Right atrium auricular region (tissue), 2 donors: ENCODE results near the gene C5orf58. TPM values are rescaled to one million over a fixed set of nuclear protein-coding genes. Genes with fewer than 3 reads are reported as not detected.

ENCODE experiments used
- DNase-seq: peaks from one replicate; pipeline ENCODE4 v3.0.0-alpha.2; 2019; ENCODE audit warnings: low spot score
- H3K27ac ChIP-seq, 2 donors: fragments of 200-600 bp; sonication (generic); 1 replicate in 1 of 2; 2 replicates in 1 of 2; pipeline ENCODE4 v1.5.1; 2016 to 2019
- H3K27me3 ChIP-seq, 2 donors: fragments of 200-600 bp; sonication (generic); one replicate each; pipeline versions ENCODE4 v1.5.1 to v1.6.0; 2017 to 2019
- H3K36me3 ChIP-seq: fragments of 200-600 bp; sonication (generic); one replicate; pipeline ENCODE4 v1.5.1; 2016
- H3K4me1 ChIP-seq, 2 donors: fragments of 200-600 bp; sonication (generic); one replicate each; pipeline versions ENCODE4 v1.5.1 to v1.6.0; 2017 to 2019
- H3K4me3 ChIP-seq, 2 donors: fragments of 200-600 bp; sonication (generic); 1 replicate in 1 of 2; 2 replicates in 1 of 2; pipeline ENCODE4 v1.5.1; 2017 to 2019; ENCODE audit warnings: mild to moderate bottlenecking in 1 of 2, moderate library complexity in 1 of 2
- H3K9me3 ChIP-seq, 2 donors: fragments of 200-600 bp; sonication (generic); one replicate each; pipeline ENCODE4 v1.5.1; 2019
- total RNA-seq, 2 donors: library from RNA; depleted of rRNA; stranded (reverse); fragments of >200 nt; gene quantifications; one replicate each; pipeline ENCODE4 v1.1.0, GENCODE V29; 2016
- TF ChIP-seq, protein P1 (sequence below), 2 donors: fragments of 200-600 bp; sonication (generic); IDR thresholded peaks; one replicate each; pipeline ENCODE4 v1.5.1; 2019; ENCODE audit warnings: antibody characterized with exemption in 2 of 2

Gene C5orf58
- total RNA-seq, 2 donors from 2014 or later, result not detected

DNA sequence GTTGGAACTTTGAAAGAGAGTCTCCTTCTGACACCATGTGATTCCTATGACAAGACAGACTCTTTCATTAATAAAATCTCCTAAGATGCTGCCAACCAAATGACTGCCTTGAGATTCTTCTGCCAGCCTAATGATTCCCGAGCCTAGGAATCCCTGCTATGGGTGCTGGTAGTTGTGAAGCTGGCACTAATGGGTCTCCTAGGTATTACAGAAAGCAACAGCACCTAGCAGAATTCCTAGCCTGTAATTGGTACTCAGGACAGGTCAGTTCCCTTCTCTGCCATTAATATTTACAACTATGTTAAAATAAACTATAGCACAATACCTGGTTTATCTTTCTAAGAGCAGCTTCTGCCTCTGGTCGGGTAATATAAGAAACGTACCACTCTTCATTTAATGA lies 19.3 kb downstream of the C5orf58 start:
- no peak overlapping the region for H3K4me3 ChIP-seq
- DNase-seq, result no peak
- H3K9me3 ChIP-seq, result no peaks in the 10 kb centered on the region
- H3K36me3 ChIP-seq, result no peaks in the 10 kb centered on the region
- H3K4me1 ChIP-seq, result no peaks in the 10 kb centered on the region
- TF ChIP-seq, protein P1, sequence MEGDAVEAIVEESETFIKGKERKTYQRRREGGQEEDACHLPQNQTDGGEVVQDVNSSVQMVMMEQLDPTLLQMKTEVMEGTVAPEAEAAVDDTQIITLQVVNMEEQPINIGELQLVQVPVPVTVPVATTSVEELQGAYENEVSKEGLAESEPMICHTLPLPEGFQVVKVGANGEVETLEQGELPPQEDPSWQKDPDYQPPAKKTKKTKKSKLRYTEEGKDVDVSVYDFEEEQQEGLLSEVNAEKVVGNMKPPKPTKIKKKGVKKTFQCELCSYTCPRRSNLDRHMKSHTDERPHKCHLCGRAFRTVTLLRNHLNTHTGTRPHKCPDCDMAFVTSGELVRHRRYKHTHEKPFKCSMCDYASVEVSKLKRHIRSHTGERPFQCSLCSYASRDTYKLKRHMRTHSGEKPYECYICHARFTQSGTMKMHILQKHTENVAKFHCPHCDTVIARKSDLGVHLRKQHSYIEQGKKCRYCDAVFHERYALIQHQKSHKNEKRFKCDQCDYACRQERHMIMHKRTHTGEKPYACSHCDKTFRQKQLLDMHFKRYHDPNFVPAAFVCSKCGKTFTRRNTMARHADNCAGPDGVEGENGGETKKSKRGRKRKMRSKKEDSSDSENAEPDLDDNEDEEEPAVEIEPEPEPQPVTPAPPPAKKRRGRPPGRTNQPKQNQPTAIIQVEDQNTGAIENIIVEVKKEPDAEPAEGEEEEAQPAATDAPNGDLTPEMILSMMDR (IDR thresholded peaks at IDR 0.05), result no peak
- no peak overlapping the region for H3K27ac ChIP-seq
- H3K27me3 ChIP-seq, result no peaks in the 10 kb centered on the region

DNA sequence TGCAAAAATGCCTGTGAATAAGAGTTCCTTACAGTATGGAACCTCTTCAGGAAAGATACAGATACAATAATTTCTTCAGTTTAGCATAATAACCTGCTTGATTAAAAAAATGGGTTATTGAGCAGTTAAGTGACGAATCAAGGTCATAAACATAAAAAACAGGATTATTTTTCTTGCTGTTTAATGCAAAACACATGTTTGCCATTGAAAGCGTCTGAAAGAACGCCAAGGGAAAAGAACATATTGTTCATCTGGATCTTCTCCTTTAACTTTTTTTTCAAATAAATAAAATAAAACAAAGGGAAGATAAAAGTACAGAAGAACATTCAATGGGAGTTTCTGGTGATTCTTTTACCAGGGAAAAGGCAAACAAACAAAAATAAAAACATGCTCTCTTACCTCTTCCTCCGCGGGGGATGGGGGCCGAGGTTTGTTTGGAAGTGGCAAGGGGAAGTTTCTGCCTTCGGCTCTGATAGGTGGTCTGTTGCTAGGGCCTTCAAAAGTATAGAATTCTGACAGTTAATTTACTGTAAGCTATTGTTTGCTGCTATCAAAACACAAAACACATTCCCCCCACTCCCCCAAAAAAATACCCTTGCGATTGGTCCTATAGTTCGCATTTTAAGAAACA lies 20.1 kb downstream of the C5orf58 start:
- TF ChIP-seq, protein P1 (IDR thresholded peaks at IDR 0.05), result no peak
- Histone ChIP-seq H3K4me1 (no peaks in the 10 kb centered on the region), H3K9me3 (no peaks in the 10 kb centered on the region), H3K36me3 (no peaks in the 10 kb centered on the region), H3K27me3 (no peaks in the 10 kb centered on the region), H3K4me3 (no peak overlapping the region), H3K27ac (no peak overlapping the region)
- no peak for DNase-seq

DNA sequence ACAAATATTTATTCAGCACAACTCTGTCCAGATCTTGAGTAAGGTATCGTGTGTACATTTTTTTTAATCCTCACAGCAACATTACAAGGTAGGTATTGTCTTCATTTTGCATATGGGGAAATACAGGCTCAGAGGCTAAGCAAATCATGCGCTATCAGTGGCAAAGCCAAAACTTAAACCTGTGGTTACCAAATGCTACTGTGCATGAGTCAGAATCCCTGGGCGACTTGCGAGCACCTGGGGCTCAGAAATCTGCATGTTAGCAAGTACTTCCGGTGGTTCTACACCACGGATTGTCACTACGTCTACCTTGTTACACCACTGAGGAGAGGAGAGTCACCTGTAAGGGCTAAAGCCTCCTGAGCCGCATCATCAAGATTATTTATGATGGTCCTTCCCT lies 21.3 kb downstream of the C5orf58 start:
- H3K4me3 ChIP-seq, result no peak overlapping the region
- H3K27ac ChIP-seq, result no peak overlapping the region
- DNase-seq, result no peak
- TF ChIP-seq, protein P1 (IDR thresholded peaks at IDR 0.05), result no peak
- no peaks in the 10 kb centered on the region for H3K4me1 ChIP-seq
- no peaks in the 10 kb centered on the region for H3K36me3 ChIP-seq
- no peaks in the 10 kb centered on the region for H3K27me3 ChIP-seq
- no peaks in the 10 kb centered on the region for H3K9me3 ChIP-seq

DNA sequence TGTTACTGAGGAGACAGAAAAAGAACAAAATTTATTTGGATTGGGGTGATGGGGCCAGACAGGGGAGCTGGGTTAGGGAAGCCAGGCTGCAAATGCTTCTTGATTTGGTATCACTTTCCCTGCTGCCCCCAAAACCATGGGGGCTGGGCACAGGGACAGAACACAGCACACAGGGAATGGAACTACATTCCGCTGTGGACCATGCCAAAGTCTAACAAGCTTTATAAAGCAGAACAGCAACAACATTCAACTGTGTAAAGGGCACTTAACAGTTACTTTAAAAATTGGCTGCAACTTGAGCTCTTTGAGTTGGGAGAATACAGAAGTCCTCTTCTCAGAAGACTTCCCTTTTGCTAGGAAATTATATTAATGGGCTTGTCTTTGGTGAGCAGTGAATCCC lies 23.8 kb downstream of the C5orf58 start:
- Histone ChIP-seq H3K9me3 (no peaks in the 10 kb centered on the region), H3K27me3 (no peaks in the 10 kb centered on the region), H3K36me3 (no peaks in the 10 kb centered on the region), H3K27ac (no peak overlapping the region), H3K4me3 (no peak overlapping the region), H3K4me1 (no peaks in the 10 kb centered on the region)
- TF ChIP-seq, protein P1 (IDR thresholded peaks at IDR 0.05), result no peak
- DNase-seq, result no peak

DNA sequence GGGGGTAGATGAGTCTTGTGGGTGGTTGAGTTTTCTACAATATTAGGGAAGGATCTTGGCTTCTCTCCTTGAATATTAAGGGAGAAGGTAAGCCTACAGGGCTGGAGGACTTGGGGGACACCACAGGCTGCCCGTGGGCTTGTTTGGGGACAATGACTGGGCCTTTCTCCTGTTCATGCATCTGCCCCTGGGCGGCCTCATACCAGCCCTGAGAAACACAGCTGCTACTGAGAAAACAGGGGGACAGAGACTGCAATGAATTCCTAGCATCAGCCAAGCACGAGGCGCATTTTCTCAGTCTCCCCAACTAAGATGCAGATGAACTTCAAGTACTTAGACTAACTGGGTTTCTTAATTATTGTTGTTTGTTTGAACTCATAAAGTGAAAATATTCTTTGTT lies 24.6 kb downstream of the C5orf58 start:
- Histone ChIP-seq H3K27me3 (no peaks in the 10 kb centered on the region), H3K4me1 (no peaks in the 10 kb centered on the region), H3K4me3 (no peak overlapping the region), H3K27ac (no peak overlapping the region), H3K9me3 (no peaks in the 10 kb centered on the region), H3K36me3 (no peaks in the 10 kb centered on the region)
- TF ChIP-seq, protein P1 (IDR thresholded peaks at IDR 0.05), result no peak
- no peak for DNase-seq

DNA sequence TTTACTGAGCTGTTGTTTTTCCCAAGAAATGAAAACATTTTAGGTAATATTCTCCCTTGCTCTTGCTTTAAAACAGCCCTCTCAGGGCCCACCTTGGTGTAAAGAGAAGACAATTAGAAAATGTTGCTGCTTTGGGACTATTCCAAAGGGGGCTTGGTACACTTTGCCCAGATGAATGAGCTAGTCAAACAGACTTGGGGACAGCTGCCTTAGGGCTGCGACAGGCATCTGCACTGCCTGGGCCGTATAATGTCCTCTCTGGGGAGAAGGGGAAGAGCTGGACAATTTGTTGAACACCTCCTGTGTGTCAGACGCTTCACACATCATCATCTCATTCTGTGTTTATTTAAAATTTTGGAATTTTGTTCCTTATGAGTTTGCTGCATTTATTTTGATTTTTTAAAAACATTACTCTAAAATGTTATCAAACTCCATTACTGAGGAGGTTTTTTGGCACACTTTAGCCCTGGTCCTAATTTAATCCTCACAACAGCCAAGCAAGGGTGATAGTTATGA lies 28.8 kb downstream of the C5orf58 start:
- no peak for DNase-seq
- no peaks in the 10 kb centered on the region for H3K27me3 ChIP-seq
- H3K4me3 ChIP-seq, result no peak overlapping the region
- H3K9me3 ChIP-seq, result no peaks in the 10 kb centered on the region
- TF ChIP-seq, protein P1 (IDR thresholded peaks at IDR 0.05), result no peak
- H3K36me3 ChIP-seq, result no peaks in the 10 kb centered on the region
- H3K27ac ChIP-seq, result no peak overlapping the region
- no peaks in the 10 kb centered on the region for H3K4me1 ChIP-seq
